SK-N-SH (cell line): Measurements from ENCODE around the gene TP73. TPM values are rescaled to one million over a fixed set of nuclear protein-coding genes. Genes with fewer than 3 reads are reported as not detected.

Experiments
- CTCF ChIA-PET: fragments of 300-600, 350-600 bp; formaldehyde crosslinking; extraction: SDS; loops from one replicate; lab custom pipeline; 2021; lab: Yijun Ruan, JAX
- POLR2A ChIA-PET: fragments of 350-600 bp; sonication (Branson Sonifier 250); formaldehyde crosslinking; extraction: SDS; loops from one replicate; lab custom pipeline; 2020; ENCODE audit warnings: antibody characterized with exemption, inconsistent platforms; lab: Yijun Ruan, JAX
- DNase-seq: peaks from one replicate; pipeline ENCODE4 v3.0.0; 2012
- H2AFZ ChIP-seq: fragments of 200-600 bp; sonication (generic); 2 replicates; pipeline ENCODE4 v1.8.1; 2016; ENCODE audit warnings: antibody characterized with exemption, mild to moderate bottlenecking, low read depth
- H3F3A ChIP-seq: fragments of 200-600 bp; sonication (generic); replicated peaks from 2 replicates; pipeline ENCODE3; 2016; ENCODE audit warnings: antibody characterized with exemption, mild to moderate bottlenecking; ENCODE audit not compliant: insufficient read depth
- H3K27ac ChIP-seq, 2 experiments: fragments of 200-500 bp in 1 of 2; fragments of 200-600 bp in 1 of 2; sonication (Bioruptor generic) in 1 of 2; sonication (generic), shearing (Covaris generic) in 1 of 2; 2 replicates each; pipeline versions ENCODE4 v1.5.1 to v1.6.1; 2014 to 2016; ENCODE audit warnings: low read depth in 2 of 2, inconsistent platforms in 1 of 2, low read length in 1 of 2, mild to moderate bottlenecking in 1 of 2, mixed read lengths in 1 of 2
- H3K27me3 ChIP-seq: fragments of 200-600 bp; sonication (generic), shearing (Covaris generic); 2 replicates; pipeline ENCODE4 v1.6.1; 2016; ENCODE audit warnings: mixed run types; ENCODE audit not compliant: insufficient read depth
- H3K36me3 ChIP-seq, 2 experiments: fragments of 200-500 bp in 1 of 2; fragments of 200-600 bp in 1 of 2; sonication (Bioruptor generic) in 1 of 2; sonication (generic) in 1 of 2; replicated peaks in 1 of 2; 2 replicates each; pipeline versions ENCODE3 to v1.5.1; 2014 to 2016; ENCODE audit warnings: low read length in 1 of 2, mild to moderate bottlenecking in 1 of 2; ENCODE audit not compliant: insufficient read depth in 2 of 2, control insufficient read depth in 1 of 2
- H3K4me1 ChIP-seq, 2 experiments: fragments of 200-500 bp in 1 of 2; fragments of 200-600 bp in 1 of 2; sonication (Bioruptor generic) in 1 of 2; sonication (generic), shearing (Covaris generic) in 1 of 2; 2 replicates each; pipeline versions ENCODE4 v1.5.1 to v1.6.1; 2014 to 2016; ENCODE audit warnings: low read depth in 1 of 2, low read length in 1 of 2, mixed run types in 1 of 2; ENCODE audit not compliant: insufficient read depth in 2 of 2, control insufficient read depth in 1 of 2
- H3K4me2 ChIP-seq: fragments of 200-600 bp; sonication (generic), shearing (Covaris generic); 2 replicates; pipeline ENCODE4 v1.6.1; 2017; ENCODE audit warnings: mixed run types
- H3K4me3 ChIP-seq, 2 experiments: fragments of 200-500 bp in 1 of 2; fragments of 200-600 bp in 1 of 2; sonication (Bioruptor generic) in 1 of 2; sonication (generic), shearing (Covaris generic) in 1 of 2; 2 replicates each; pipeline versions ENCODE4 v1.5.1 to v1.8.1; 2014 to 2016; ENCODE audit warnings: low read depth in 2 of 2, inconsistent platforms in 1 of 2, low read length in 1 of 2, mild to moderate bottlenecking in 1 of 2, mixed read lengths in 1 of 2, moderate library complexity in 1 of 2
- H3K79me2 ChIP-seq: fragments of 200-600 bp; sonication (generic); 2 replicates; pipeline ENCODE4 v1.8.1; 2017; ENCODE audit warnings: mild to moderate bottlenecking; ENCODE audit not compliant: insufficient read depth
- H3K9ac ChIP-seq: fragments of 200-600 bp; sonication (generic); 2 replicates; pipeline ENCODE4 v1.6.1; 2017; ENCODE audit warnings: mixed run types
- H3K9me2 ChIP-seq: fragments of 200-600 bp; sonication (generic); 2 replicates; pipeline ENCODE4 v1.6.1; 2017; ENCODE audit warnings: mixed run types
- H3K9me3 ChIP-seq: fragments of 200-600 bp; sonication (generic); 2 replicates; pipeline ENCODE4 v1.6.1; 2017; ENCODE audit warnings: mixed run types, mild to moderate bottlenecking, moderate library complexity
- H4K20me1 ChIP-seq: fragments of 200-600 bp; sonication (generic); 2 replicates; pipeline ENCODE4 v1.6.1; 2017; ENCODE audit warnings: mild to moderate bottlenecking, mixed run types; ENCODE audit not compliant: insufficient read depth
- CTCF ChIP-seq: fragments of 200-600 bp; sonication (generic); IDR thresholded peaks from 2 replicates; pipeline ENCODE4 v1.6.1; 2017; ENCODE audit warnings: antibody characterized with exemption, mild to moderate bottlenecking, moderate library complexity
- EP300 ChIP-seq, 2 experiments: IDR thresholded peaks; 2 replicates each; pipeline versions ENCODE4 v1.4.0 to v1.6.1; 2012; ENCODE audit warnings: borderline replicate concordance in 1 of 2, low read depth in 1 of 2, low read length in 1 of 2
- EZH2phosphoT487 ChIP-seq: fragments of 200-600 bp; sonication (generic); IDR thresholded peaks from 2 replicates; pipeline ENCODE4 v1.6.1; 2017; ENCODE audit warnings: low read depth, mixed run types, mild to moderate bottlenecking, antibody characterized with exemption, moderate library complexity, borderline replicate concordance
- FOSL2 ChIP-seq: IDR thresholded peaks from 2 replicates; pipeline ENCODE4 v1.4.0; 2012; ENCODE audit warnings: low read depth, mild to moderate bottlenecking, moderate library complexity, borderline replicate concordance
- FOXJ3 ChIP-seq: sonication (generic); formaldehyde crosslinking; IDR thresholded peaks from 2 replicates; pipeline ENCODE4 v1.5.1; 2020; ENCODE audit warnings: mild to moderate bottlenecking, missing genetic modification reagents
- FOXM1 ChIP-seq: IDR thresholded peaks from 2 replicates; pipeline ENCODE4 v1.4.0; 2012; ENCODE audit warnings: low read depth, mild to moderate bottlenecking
- GABPA ChIP-seq: IDR thresholded peaks from 2 replicates; pipeline ENCODE4 v1.4.0; 2012; ENCODE audit warnings: low read depth, mild to moderate bottlenecking
- GATA2 ChIP-seq: sonication (generic); formaldehyde crosslinking; IDR thresholded peaks from 2 replicates; pipeline ENCODE4 v1.5.0; 2020; ENCODE audit warnings: mild to moderate bottlenecking, missing genetic modification reagents
- JUND ChIP-seq: IDR thresholded peaks from 2 replicates; pipeline ENCODE4 v1.4.0; 2012
- MXI1 ChIP-seq: IDR thresholded peaks from 2 replicates; pipeline ENCODE4 v1.6.1; 2012; ENCODE audit warnings: mild to moderate bottlenecking, low read depth, low read length, improper control_type of control experiment
- NFIC ChIP-seq: IDR thresholded peaks from 2 replicates; pipeline ENCODE4 v1.4.0; 2012; ENCODE audit warnings: borderline replicate concordance
- RAD21 ChIP-seq: IDR thresholded peaks from 2 replicates; pipeline ENCODE4 v1.6.1; 2012; ENCODE audit warnings: mild to moderate bottlenecking, low read length
- RFX5 ChIP-seq: IDR thresholded peaks from 2 replicates; pipeline ENCODE4 v1.6.1; 2012; ENCODE audit warnings: mild to moderate bottlenecking, improper control_type of control experiment, low read length
- TEAD4 ChIP-seq: IDR thresholded peaks from 2 replicates; pipeline ENCODE4 v1.4.0; 2012; ENCODE audit warnings: mild to moderate bottlenecking, borderline replicate concordance; ENCODE audit not compliant: insufficient read depth
- USF2 ChIP-seq: fragments of 150-350 bp; IDR thresholded peaks from 2 replicates; pipeline ENCODE4 v1.6.1; 2017; ENCODE audit warnings: antibody characterized with exemption, low read length, low read depth, borderline replicate concordance
- YY1 ChIP-seq: IDR thresholded peaks from 2 replicates; pipeline ENCODE4 v1.4.0; 2012; ENCODE audit warnings: low read depth, mild to moderate bottlenecking
- WGBS: methylation state at CpG from one replicate; pipeline ENCODE4 v1.1.6; 2017; ENCODE audit warnings: low lambda C conversion rate; 5-methylcytosine and 5-hydroxymethylcytosine counted together
- polyA plus RNA-seq, 3 experiments: library from polyadenylated mRNA; depleted of rRNA; stranded (reverse); fragments of >200 nt; gene quantifications; 2 replicates each; pipeline ENCODE4 v1.2.3, GENCODE V29; 2012
- TF ChIP-seq, protein P1 (sequence below): IDR thresholded peaks from 2 replicates; pipeline ENCODE4; 2012

The TP73 gene
- polyA plus RNA-seq, 1 of the 3 experiments (the other 2 are of a cell fraction), result 0.64 TPM

- WGBS, result 100% methylated on average over 1 of the region's 1 CpG
- no peak for DNase-seq
- no peak overlapping the region for H2AFZ ChIP-seq
- no peaks in the 10 kb centered on the region for H3K79me2 ChIP-seq
- no peaks in the 10 kb centered on the region; a peak in 1 of 4 replicates for H3K4me1 ChIP-seq
- no peaks in the 10 kb centered on the region for H3F3A ChIP-seq
- H3K4me3 ChIP-seq, result no peak overlapping the region
- H3K27me3 ChIP-seq, result no peaks in the 10 kb centered on the region
- no peak overlapping the region for H3K4me2 ChIP-seq
- TF ChIP-seq EP300 (IDR thresholded peaks at IDR 0.05; ENCODE audit: borderline replicate concordance in 1 of 2, low read depth in 1 of 2, low read length in 1 of 2), result no peak
- TF ChIP-seq YY1, result no peak
- TF ChIP-seq, protein P1, sequence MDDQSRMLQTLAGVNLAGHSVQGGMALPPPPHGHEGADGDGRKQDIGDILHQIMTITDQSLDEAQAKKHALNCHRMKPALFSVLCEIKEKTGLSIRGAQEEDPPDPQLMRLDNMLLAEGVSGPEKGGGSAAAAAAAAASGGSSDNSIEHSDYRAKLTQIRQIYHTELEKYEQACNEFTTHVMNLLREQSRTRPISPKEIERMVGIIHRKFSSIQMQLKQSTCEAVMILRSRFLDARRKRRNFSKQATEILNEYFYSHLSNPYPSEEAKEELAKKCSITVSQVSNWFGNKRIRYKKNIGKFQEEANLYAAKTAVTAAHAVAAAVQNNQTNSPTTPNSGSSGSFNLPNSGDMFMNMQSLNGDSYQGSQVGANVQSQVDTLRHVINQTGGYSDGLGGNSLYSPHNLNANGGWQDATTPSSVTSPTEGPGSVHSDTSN, result no peak
- no peak for TF ChIP-seq GABPA
- TF ChIP-seq MXI1, result no peak
- no peak for TF ChIP-seq RAD21
- no peak for TF ChIP-seq FOXJ3 (CRISPR knock-in tag)
- no peak for TF ChIP-seq USF2
- TF ChIP-seq TEAD4, result no peak
- no peak for TF ChIP-seq FOXM1
- no peak for TF ChIP-seq JUND
- no peak for TF ChIP-seq NFIC
- TF ChIP-seq GATA2 (CRISPR knock-in tag), result no peak
- TF ChIP-seq EZH2phosphoT487, result no peak
- no peak for TF ChIP-seq RFX5
- no peak for TF ChIP-seq CTCF
- no peak for TF ChIP-seq FOSL2
- ChIA-PET POLR2A (no interaction called here), CTCF (interaction anchor here (1.2 to 3.8 kb wide), 3 partner anchors 12 to 64 kb away, joined by 3 to 19 read pairs (median 6); no protein-coding TSS in a partner anchor)
- no peaks in the 10 kb centered on the region for H4K20me1 ChIP-seq
- no peaks in the 10 kb centered on the region for H3K9me2 ChIP-seq
- H3K27ac ChIP-seq, result no peak overlapping the region
- H3K9me3 ChIP-seq, result no peaks in the 10 kb centered on the region
- H3K9ac ChIP-seq, result no peak overlapping the region
- no peaks in the 10 kb centered on the region for H3K36me3 ChIP-seq
Observed at GRCh38 chr1:3683197-3683596, 30.9 kb downstream of the TP73 start.
